MCF 10A (cell line): ENCODE results near the gene RBBP6. TPM values are rescaled to one million over a fixed set of nuclear protein-coding genes. Genes with fewer than 3 reads are reported as not detected.

Source experiments
- BruUV-seq: library from RNA; stranded (reverse); fragments of 400-500 nt; replicated peaks from 2 replicates; lab custom pipeline; 2021; lab: Mats Ljungman, UMichigan
- CTCF ChIA-PET: fragments of 300-600 bp; sonication (Branson Sonifier 250); formaldehyde crosslinking; extraction: SDS; loops from one replicate; lab custom pipeline; 2021; ENCODE audit warnings: antibody characterized with exemption, inconsistent platforms; lab: Yijun Ruan, JAX
- POLR2A ChIA-PET: fragments of 300-600, 350-650 bp; sonication (Branson Sonifier 250); formaldehyde crosslinking; extraction: SDS; loops from one replicate; lab custom pipeline; 2020; ENCODE audit warnings: antibody characterized with exemption, inconsistent platforms; lab: Yijun Ruan, JAX
- DNase-seq: peaks from one replicate; pipeline ENCODE4 v3.0.0-alpha.2; 2018; ENCODE audit not compliant: unreplicated experiment
- H3K27ac Mint-ChIP-seq: one replicate; pipeline ENCODE4 v1.8.0; 2022; ENCODE audit warnings: mild to moderate bottlenecking, low read depth, mixed read lengths; ENCODE audit not compliant: unreplicated experiment
- H3K27me3 Mint-ChIP-seq: one replicate; pipeline ENCODE4 v1.8.0; 2022; ENCODE audit warnings: mixed read lengths; ENCODE audit not compliant: insufficient read depth, unreplicated experiment
- H3K36me3 Mint-ChIP-seq: one replicate; pipeline ENCODE4 v1.8.0; 2022; ENCODE audit warnings: mild to moderate bottlenecking, moderate library complexity, mixed read lengths; ENCODE audit not compliant: insufficient read depth, unreplicated experiment
- H3K4me1 Mint-ChIP-seq: one replicate; pipeline ENCODE4 v1.8.0; 2022; ENCODE audit warnings: mixed read lengths; ENCODE audit not compliant: insufficient read depth, unreplicated experiment
- H3K4me3 Mint-ChIP-seq: one replicate; pipeline ENCODE4 v1.8.0; 2022; ENCODE audit warnings: mild to moderate bottlenecking, moderate library complexity, mixed read lengths; ENCODE audit not compliant: unreplicated experiment
- H3K9me3 Mint-ChIP-seq: one replicate; pipeline ENCODE4 v1.8.0; 2022; ENCODE audit warnings: mixed read lengths; ENCODE audit not compliant: unreplicated experiment
- CTCF ChIP-seq: fragments of 200-600 bp; IDR thresholded peaks from one replicate; pipeline ENCODE4 v1.8.0; 2022; ENCODE audit warnings: antibody characterized with exemption, mild to moderate bottlenecking; ENCODE audit not compliant: unreplicated experiment
- intact Hi-C: fragments of 100-400 bp; cut with micrococcal nuclease; formaldehyde crosslinking; loops from 2 replicates; pipeline ENCODE4 v1.14.1; 2022
- total RNA-seq: library from RNA; stranded (reverse); gene quantifications from 2 replicates; pipeline ENCODE4 v1.2.3, GENCODE V29; 2022

Gene RBBP6
- total RNA-seq, 1 experiment from 2014 or later, result 50.1 TPM

- Mint-ChIP-seq H3K9me3 (no peaks in the 10 kb centered on the region), H3K27ac (no peak overlapping the region), H3K27me3 (no peaks in the 10 kb centered on the region), H3K4me3 (no peak overlapping the region), H3K36me3 (no peaks in the 10 kb centered on the region), H3K4me1 (no peaks in the 10 kb centered on the region)
- no peak for DNase-seq
- TF ChIP-seq CTCF, result no peak
- CTCF ChIA-PET, result interaction anchor here (0.6 to 16.9 kb wide), 7 partner anchors 10 to 702 kb away, joined by 3 to 508 read pairs (median 5); no protein-coding TSS in a partner anchor
- POLR2A ChIA-PET, result no interaction called here
- no TSS peak for BruUV-seq
- intact Hi-C loops, result loop anchor here (5.0 kb wide), 1 partner anchor 772 kb away; no protein-coding TSS in a partner anchor
Observed at GRCh38 chr16:24509536-24509935, 29.8 kb upstream of the RBBP6 start.

GRCh38 chr16:24511174-24511573 is 28.2 kb upstream of the RBBP6 start:
- H3K4me1 Mint-ChIP-seq, result no peaks in the 10 kb centered on the region
- H3K36me3 Mint-ChIP-seq, result no peaks in the 10 kb centered on the region
- no peaks in the 10 kb centered on the region for H3K9me3 Mint-ChIP-seq
- TF ChIP-seq CTCF, result no peak
- DNase-seq, result no peak
- H3K27me3 Mint-ChIP-seq, result no peaks in the 10 kb centered on the region
- ChIA-PET CTCF (interaction anchor here (1.3 to 2.2 kb wide), 2 partner anchors 11 to 469 kb away, joined by 5 to 11 read pairs; no protein-coding TSS in a partner anchor), POLR2A (no interaction called here)
- no TSS peak for BruUV-seq
- no peak overlapping the region for H3K4me3 Mint-ChIP-seq
- no peak overlapping the region for H3K27ac Mint-ChIP-seq
- intact Hi-C loops, result no loop called here

- H3K9me3 Mint-ChIP-seq, result no peaks in the 10 kb centered on the region
- BruUV-seq, result no TSS peak
- H3K4me1 Mint-ChIP-seq, result peaks cover under 1% of the 10 kb centered on the region
- no peak overlapping the region for H3K27ac Mint-ChIP-seq
- no peaks in the 10 kb centered on the region for H3K27me3 Mint-ChIP-seq
- no peak for DNase-seq
- CTCF ChIA-PET, result interaction anchor here (0.6 to 2.2 kb wide), 5 partner anchors 10 to 470 kb away, joined by 3 to 11 read pairs (median 5); no protein-coding TSS in a partner anchor
- TF ChIP-seq CTCF, result no peak
- POLR2A ChIA-PET, result no interaction called here
- H3K36me3 Mint-ChIP-seq, result no peaks in the 10 kb centered on the region
- no peak overlapping the region for H3K4me3 Mint-ChIP-seq
- intact Hi-C loops, result no loop called here
Observed at GRCh38 chr16:24511792-24512191, 27.6 kb upstream of the RBBP6 start.

- TF ChIP-seq CTCF, result no peak
Observed at GRCh38 chr16:24514096-24514495, 25.3 kb upstream of the RBBP6 start.

More at GRCh38 chr16:24514096-24514495, 25.3 kb upstream of the RBBP6 start:
- no TSS peak for BruUV-seq
- Mint-ChIP-seq H3K36me3 (no peaks in the 10 kb centered on the region), H3K27me3 (no peaks in the 10 kb centered on the region), H3K4me1 (peaks cover 6% of the 10 kb centered on the region), H3K9me3 (no peaks in the 10 kb centered on the region), H3K4me3 (no peak overlapping the region), H3K27ac (no peak overlapping the region)
- ChIA-PET CTCF (interaction anchor here (0.6 to 4.4 kb wide), 17 partner anchors 8 to 492 kb away, joined by 3 to 58 read pairs (median 4); partner anchors contain the start of gene RBBP6), POLR2A (interaction anchor here (1.3 kb wide), 1 partner anchor 27 kb away, joined by 4 read pairs; no protein-coding TSS in a partner anchor)
- intact Hi-C loops, result no loop called here
- DNase-seq, result no peak
